Endothelial cell of umbilical vein (primary cell): Measurements from ENCODE around the gene PHKA2. TPM values are rescaled to one million over a fixed set of nuclear protein-coding genes. Genes with fewer than 3 reads are reported as not detected.

Experiments used
- BruUV-seq: library from RNA; stranded (reverse); fragments of 400-500 nt; replicated peaks from 2 replicates; lab custom pipeline; 2021; lab: Mats Ljungman, UMichigan
- CTCF ChIA-PET: fragments of 300-600, 350-600 bp; sonication (Branson Sonifier 250); formaldehyde crosslinking; loops from one replicate; lab custom pipeline; 2021; ENCODE audit warnings: antibody characterized with exemption, inconsistent platforms; lab: Charles Lee
- POLR2A ChIA-PET: fragments of 300-600, 350-600 bp; sonication (Branson Sonifier 250); formaldehyde crosslinking; loops from one replicate; lab custom pipeline; 2021; ENCODE audit warnings: antibody characterized with exemption, inconsistent platforms; lab: Charles Lee
- DNase-seq: peaks from one replicate; pipeline ENCODE4 v3.0.0-alpha.2; 2011; ENCODE audit warnings: low read depth, low spot score
- FAIRE-seq: peaks from 2 replicates; lab custom pipeline; 2011; peaks lifted over from hg19 to GRCh38; lab: Jason Lieb, UNC
- H2AFZ ChIP-seq: 2 replicates; pipeline ENCODE4 v1.6.0; 2012; ENCODE audit warnings: low read depth, low read length, control low read depth, inconsistent platforms
- H3K27ac ChIP-seq: 2 replicates; pipeline ENCODE4 v1.5.1; 2011; ENCODE audit warnings: low read depth, mild to moderate bottlenecking, control low read depth, low read length, moderate library complexity; ENCODE audit not compliant: insufficient read depth
- H3K27me3 ChIP-seq, 2 experiments: 2 replicates each; pipeline versions ENCODE4 v1.6.0 to v1.6.1; 2011; ENCODE audit warnings: low read length in 2 of 2, mixed read lengths in 1 of 2; ENCODE audit not compliant: control insufficient read depth in 2 of 2, insufficient read depth in 2 of 2
- H3K36me3 ChIP-seq, 2 experiments: 2 replicates in 1 of 2; 3 replicates in 1 of 2; pipeline ENCODE4 v1.5.1; 2011; ENCODE audit warnings: low read length in 2 of 2, mild to moderate bottlenecking in 1 of 2, moderate library complexity in 1 of 2; ENCODE audit not compliant: control insufficient read depth in 2 of 2, insufficient read depth in 2 of 2; ENCODE audit errors: extremely low read depth in 1 of 2
- H3K4me1 ChIP-seq: 3 replicates; pipeline ENCODE4 v1.5.1; 2011; ENCODE audit warnings: mild to moderate bottlenecking, low read length; ENCODE audit not compliant: control insufficient read depth, insufficient read depth; ENCODE audit errors: extremely low read depth
- H3K4me2 ChIP-seq: 2 replicates; pipeline ENCODE4 v1.6.1; 2011; ENCODE audit warnings: low read length, control low read depth, mixed read lengths; ENCODE audit not compliant: insufficient read depth
- H3K4me3 ChIP-seq, 3 experiments: fragments of 200-600 bp in 1 of 3; sonication (generic), shearing (Covaris generic) in 1 of 3; replicated peaks in 1 of 3; 2 replicates each; pipeline ENCODE4 v1.5.1; 2011 to 2016; ENCODE audit warnings: control low read depth in 3 of 3, low read length in 3 of 3, mild to moderate bottlenecking in 2 of 3, inconsistent platforms in 1 of 3, low read depth in 1 of 3, moderate library complexity in 1 of 3; ENCODE audit not compliant: insufficient read depth in 1 of 3
- H3K79me2 ChIP-seq: 2 replicates; pipeline ENCODE4 v1.6.0; 2012; ENCODE audit warnings: low read length, inconsistent platforms; ENCODE audit not compliant: control insufficient read depth, insufficient read depth
- H3K9ac ChIP-seq: replicated peaks from 2 replicates; pipeline ENCODE3; 2011; ENCODE audit warnings: low read length, control low read depth; ENCODE audit not compliant: insufficient read depth; ENCODE audit errors: extremely low read depth
- H3K9me1 ChIP-seq: replicated peaks from 3 replicates; pipeline ENCODE4 v1.6.0; 2011; ENCODE audit warnings: mild to moderate bottlenecking, low read length; ENCODE audit not compliant: control insufficient read depth, insufficient read depth; ENCODE audit errors: extremely low read depth
- H3K9me3 ChIP-seq: replicated peaks from 2 replicates; pipeline ENCODE4 v1.5.1; 2012; ENCODE audit warnings: low read length, inconsistent platforms; ENCODE audit not compliant: control insufficient read depth, insufficient read depth
- H4K20me1 ChIP-seq: replicated peaks from 2 replicates; pipeline ENCODE3; 2011; ENCODE audit warnings: mild to moderate bottlenecking, low read length; ENCODE audit not compliant: control insufficient read depth, insufficient read depth; ENCODE audit errors: extremely low read depth
- CTCF ChIP-seq, 2 donors: IDR thresholded peaks; 1 replicate in 1 of 2; 2 replicates in 1 of 2; pipeline ENCODE4 v1.5.1; 2011; ENCODE audit warnings: low read length in 2 of 2, mild to moderate bottlenecking in 2 of 2, moderate library complexity in 2 of 2, control low read depth in 1 of 2, inconsistent platforms in 1 of 2, low read depth in 1 of 2; ENCODE audit not compliant: insufficient read depth in 1 of 2; ENCODE audit errors: extremely low read depth in 1 of 2
- EZH2 ChIP-seq: IDR thresholded peaks from 2 replicates; pipeline ENCODE4 v1.6.1; 2012; ENCODE audit warnings: borderline replicate concordance, low read depth, mild to moderate bottlenecking, moderate library complexity, low read length, inconsistent platforms; ENCODE audit not compliant: severe bottlenecking
- FOS ChIP-seq: IDR thresholded peaks from 2 replicates; pipeline ENCODE4 v1.6.1; 2011; ENCODE audit warnings: mild to moderate bottlenecking, low read length, moderate library complexity, borderline replicate concordance; ENCODE audit not compliant: insufficient read depth
- GATA2 ChIP-seq: IDR thresholded peaks from 2 replicates; pipeline ENCODE4 v1.7.0; 2011; ENCODE audit warnings: low read depth, mild to moderate bottlenecking, moderate library complexity, mixed read lengths, low read length; ENCODE audit not compliant: insufficient read length, insufficient read depth
- JUN ChIP-seq: IDR thresholded peaks from 2 replicates; pipeline ENCODE4 v1.6.1; 2011; ENCODE audit warnings: borderline replicate concordance, low read depth; ENCODE audit not compliant: insufficient read length, insufficient read depth
- MYC ChIP-seq: IDR thresholded peaks from one replicate; pipeline ENCODE4 v1.6.1; 2011; ENCODE audit warnings: mild to moderate bottlenecking, low read depth, low read length
- POLR2A ChIP-seq: IDR thresholded peaks from 2 replicates; pipeline ENCODE4 v1.6.1; 2012; ENCODE audit warnings: low read depth, mild to moderate bottlenecking, control low read depth, low read length
- POLR2AphosphoS5 ChIP-seq: IDR thresholded peaks from 2 replicates; pipeline ENCODE4 v1.6.1; 2012; ENCODE audit warnings: low read depth, mild to moderate bottlenecking, control low read depth, low read length, moderate library complexity; ENCODE audit not compliant: insufficient read depth
- dilution Hi-C: fragments of 300-500 bp; cut with MboI; formaldehyde crosslinking; loops from one replicate; pipeline ENCODE4 v1.15.0; 2019; ENCODE audit warnings: low sequenced_read_pairs; ENCODE audit not compliant: extremely low pct_ligation_motif_present
- intact Hi-C: fragments of 100-400 bp; cut with micrococcal nuclease; formaldehyde crosslinking; loops from one replicate; pipeline ENCODE4 v1.10.0; 2022
- polyA plus RNA-seq, 4 experiments: library from polyadenylated mRNA; depleted of rRNA in 3 of 4; stranded (reverse) in 3 of 4; unstranded in 1 of 4; fragments of >200 nt; gene quantifications; 2 replicates each; pipeline versions ENCODE4 v1.2.1 to v1.2.3, GENCODE V29; 2011 to 2012; ENCODE audit warnings: missing spikeins in 1 of 4
- total RNA-seq: library from RNA; stranded (reverse); gene quantifications from 2 replicates; pipeline ENCODE4 v1.2.3, GENCODE V29; 2021
- TF ChIP-seq, protein P1 (sequence below): IDR thresholded peaks from 2 replicates; pipeline ENCODE4 v1.6.1; 2011; ENCODE audit not compliant: insufficient read depth, insufficient read length

PHKA2 gene
- total and polyA plus RNA-seq, 2 donors (not counting 3 experiments of a cell fraction or from before 2014, with no cell fraction given): 16.7 to 17.1 TPM

GRCh38 chrX:18861511-18861910, 122.4 kb downstream of the PHKA2 start:
- dilution Hi-C loops (no loop called here), intact Hi-C loops (no loop called here)
- Histone ChIP-seq H3K27ac (no peak overlapping the region), H3K4me2 (no peak overlapping the region), H3K4me1 (no peaks in the 10 kb centered on the region), H3K79me2 (no peaks in the 10 kb centered on the region), H3K27me3 (no peaks in the 10 kb centered on the region), H2AFZ (no peak overlapping the region), H3K9me1 (no peaks in the 10 kb centered on the region), H3K4me3 (no peak overlapping the region), H3K9ac (no peak overlapping the region), H3K36me3 (no peaks in the 10 kb centered on the region), H4K20me1 (no peaks in the 10 kb centered on the region), H3K9me3 (no peaks in the 10 kb centered on the region)
- DNase-seq (no peak), FAIRE-seq (no peak)
- TF ChIP-seq FOS: no peak
- TF ChIP-seq JUN: no peak
- no peak for TF ChIP-seq GATA2
- no peak for TF ChIP-seq POLR2AphosphoS5
- no peak for TF ChIP-seq CTCF (IDR thresholded peaks at IDR 0.05; ENCODE audit: extremely low read depth in 1 of 2, insufficient read depth in 1 of 2, low read depth in 1 of 2, low read length in 2 of 2)
- no peak for TF ChIP-seq MYC
- TF ChIP-seq, protein P1, sequence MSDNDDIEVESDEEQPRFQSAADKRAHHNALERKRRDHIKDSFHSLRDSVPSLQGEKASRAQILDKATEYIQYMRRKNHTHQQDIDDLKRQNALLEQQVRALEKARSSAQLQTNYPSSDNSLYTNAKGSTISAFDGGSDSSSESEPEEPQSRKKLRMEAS: no peak
- TF ChIP-seq POLR2A: no peak
- no peak for TF ChIP-seq EZH2
- BruUV-seq: no TSS peak
- ChIA-PET POLR2A (no interaction called here), CTCF (no interaction called here)
